Measurements from ENCODE around the gene PRB4.
"Not testable (repeated sequence)": the region's sequence is repeated elsewhere in the genome, so short reads cannot be mapped to it uniquely, and the experiment has no call there.

The PRB4 gene

DNA sequence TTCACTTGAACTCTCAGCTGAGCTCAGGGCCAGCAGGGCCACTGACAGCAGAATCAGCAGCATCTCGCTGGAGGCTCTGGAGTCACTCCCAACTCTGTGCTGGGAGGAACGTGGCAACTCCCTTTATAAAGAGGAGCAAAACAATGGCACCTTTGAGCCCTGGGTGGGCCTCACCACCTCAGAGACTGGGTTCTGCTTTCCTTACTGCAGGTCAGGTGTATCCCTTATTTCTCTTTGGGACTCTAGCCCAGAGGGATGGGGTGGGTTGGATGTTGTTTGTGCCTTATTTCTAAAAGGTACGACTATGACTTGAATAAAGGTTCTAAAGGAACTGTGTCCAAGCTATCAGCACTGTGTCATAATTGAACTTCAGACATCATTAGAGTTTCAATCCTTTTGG is at the start of gene PRB4:
Gene PRB4 (minus strand): TSS at position 101 of the 400 bp plus-strand sequence. CDS start 38 bp downstream, at position 63.
- DNase-seq, result no peak

DNA sequence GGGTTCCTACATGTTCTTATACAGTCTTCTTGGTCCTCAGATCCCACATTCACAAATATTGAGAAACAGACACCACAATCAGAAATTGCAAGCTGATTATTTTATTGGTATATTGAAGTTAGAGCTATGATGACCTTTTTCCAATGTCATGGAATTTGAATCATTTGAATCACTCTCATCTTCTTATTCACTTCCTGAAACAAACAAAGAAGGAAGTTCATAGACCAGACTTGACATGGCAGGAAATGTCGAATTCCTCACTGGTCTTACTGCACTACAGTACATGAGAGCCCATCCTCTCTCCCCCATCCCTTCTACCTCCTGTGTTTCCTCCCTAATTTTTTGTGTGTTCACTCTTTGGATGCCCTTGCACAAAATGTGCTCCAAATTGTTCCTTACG is 41.5 kb upstream of the PRB4 start:
- DNase-seq, result not testable (repeated sequence)

DNA sequence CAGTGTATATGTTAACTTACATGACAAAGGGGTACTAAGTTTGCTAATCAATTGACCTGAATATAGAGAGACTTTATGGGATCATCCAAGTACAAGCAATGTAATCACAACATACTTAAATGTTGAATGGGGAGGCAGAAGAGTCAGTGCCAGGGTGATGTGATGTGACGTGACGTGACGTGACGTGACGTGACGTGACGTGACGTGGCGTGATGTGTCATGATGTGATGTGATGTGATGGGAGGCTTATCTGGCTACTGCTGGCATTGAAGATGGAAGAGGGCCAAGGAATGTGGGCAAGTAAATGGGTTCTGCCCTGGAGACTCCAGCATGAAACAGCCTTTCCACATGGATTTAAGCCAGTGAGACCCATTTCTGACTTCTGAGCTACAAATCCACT is 38.2 kb upstream of the PRB4 start:
- no peak for DNase-seq

DNA sequence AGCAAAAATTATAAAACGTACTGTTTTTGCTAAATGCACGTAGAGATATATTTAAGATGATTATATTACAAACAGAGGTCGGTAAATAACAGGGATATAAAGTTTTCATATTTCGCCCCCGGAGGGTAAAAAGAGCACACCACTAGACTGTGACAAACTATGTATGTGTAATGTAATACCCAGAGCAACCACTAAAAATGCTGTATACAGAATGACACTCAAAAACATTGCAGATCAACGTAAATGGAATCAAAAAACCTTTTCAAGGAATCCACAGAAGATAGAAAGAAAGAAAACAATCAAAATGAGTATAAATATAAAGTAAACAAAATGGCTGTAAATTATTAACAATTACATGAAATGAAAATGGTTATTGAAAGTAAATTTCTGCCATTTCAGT is 37.6 kb upstream of the PRB4 start:
- no peak for DNase-seq

DNA sequence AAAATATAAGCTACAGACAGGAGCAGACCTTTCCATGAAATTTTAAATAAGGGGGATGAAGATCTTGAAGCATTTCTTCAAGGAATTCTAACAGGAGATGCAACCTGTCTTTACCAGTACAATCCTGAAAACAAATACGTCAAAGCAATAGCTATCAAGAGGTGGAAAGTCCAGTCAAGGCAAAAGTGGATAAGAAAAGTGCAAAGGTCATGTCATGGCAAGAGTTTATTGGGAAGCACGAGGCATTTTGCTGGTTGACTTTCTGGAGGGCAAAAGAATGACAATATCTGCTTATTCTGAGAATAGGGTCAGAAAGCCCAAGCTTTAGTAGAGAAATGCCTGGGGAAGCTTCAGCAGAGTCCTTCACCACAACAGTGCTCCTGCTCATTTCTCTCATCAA is 34.3 kb upstream of the PRB4 start:
- DNase-seq, result no peak

GRCh38 chr12:11324426-11324825 is 14.2 kb upstream of the PRB4 start:
- DNase-seq, result no peak

DNA sequence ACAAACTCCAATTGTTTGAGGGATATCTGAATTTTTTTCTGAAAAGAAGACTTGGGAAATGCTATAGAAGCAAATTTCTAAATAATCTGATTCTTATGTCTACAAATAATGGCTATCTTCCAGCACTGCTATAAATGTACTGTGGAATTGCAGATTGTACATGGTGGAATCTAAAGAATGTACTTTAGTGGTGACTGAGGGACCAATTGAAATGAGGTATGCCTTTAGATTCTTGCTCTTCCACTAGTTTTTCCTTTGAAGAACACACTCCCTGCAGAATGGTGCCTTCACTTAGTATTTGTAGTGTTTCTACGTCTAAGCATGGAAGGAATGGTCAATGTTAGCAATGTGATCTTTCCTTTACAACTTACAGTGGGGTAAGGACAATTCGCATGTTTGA is 11.7 kb upstream of the PRB4 start:
- no peak for DNase-seq

DNA sequence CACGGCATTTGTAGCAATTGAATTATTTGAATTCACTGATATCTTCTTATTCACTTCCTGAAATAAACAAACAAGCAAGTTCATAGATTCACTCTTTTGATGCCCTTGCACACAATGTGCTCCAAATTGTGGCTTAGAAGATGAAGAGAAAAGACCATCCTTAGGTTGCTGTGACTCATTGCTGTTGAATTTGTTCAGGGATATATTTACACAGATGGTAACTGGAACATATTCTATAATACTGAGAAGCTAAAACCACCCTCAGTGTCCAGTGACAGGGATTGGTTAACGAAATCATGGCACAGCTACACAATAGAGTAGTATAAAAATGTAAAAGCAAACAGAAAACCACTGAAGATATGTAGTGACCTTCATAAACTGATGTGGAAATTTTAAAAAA is 3.1 kb downstream of the PRB4 start:
- no peak for DNase-seq

DNA sequence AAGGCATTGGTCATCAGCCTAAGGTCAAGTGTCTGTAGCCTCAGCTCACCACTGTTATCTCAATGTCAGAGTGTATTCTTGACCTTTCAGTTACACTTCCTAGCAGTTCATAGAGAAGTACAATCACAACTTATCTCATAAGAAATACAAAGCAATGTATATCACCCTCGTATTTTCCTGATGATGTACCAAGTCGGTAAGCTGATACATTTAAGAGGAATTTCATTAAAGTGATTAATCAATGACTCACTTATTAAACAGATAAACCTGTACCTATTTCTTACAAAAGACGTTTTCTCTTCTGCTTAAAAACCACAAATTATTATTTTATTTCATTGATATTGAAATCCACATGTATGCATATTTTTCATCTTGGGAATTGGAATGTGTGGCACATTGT is 36.8 kb downstream of the PRB4 start:
- no peak for DNase-seq

DNA sequence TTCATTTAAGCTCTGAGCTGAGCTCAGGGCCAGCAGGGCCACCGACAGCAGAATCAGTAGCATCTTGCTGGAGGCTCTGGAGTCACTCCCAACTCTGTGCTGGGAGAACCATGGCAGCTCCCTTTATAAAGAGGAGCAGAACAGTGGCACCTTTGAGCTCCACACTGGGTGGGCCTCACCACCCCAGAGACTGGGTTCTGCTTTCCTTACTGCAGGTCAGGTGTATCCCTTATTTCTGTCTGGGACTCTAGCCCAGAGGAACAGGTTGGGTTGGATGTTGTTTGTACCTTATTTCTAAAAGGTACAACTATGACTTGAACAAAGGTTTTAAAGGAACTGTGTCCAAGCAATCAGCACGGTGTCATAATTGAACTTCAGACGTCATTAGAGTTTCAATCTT is 40.6 kb downstream of the PRB4 start, which contains the start of gene PRB3:
Gene PRB3 (minus strand): TSS at position 101 of the 400 bp plus-strand sequence. CDS start 38 bp downstream, at position 63.
- no peak for DNase-seq

DNA sequence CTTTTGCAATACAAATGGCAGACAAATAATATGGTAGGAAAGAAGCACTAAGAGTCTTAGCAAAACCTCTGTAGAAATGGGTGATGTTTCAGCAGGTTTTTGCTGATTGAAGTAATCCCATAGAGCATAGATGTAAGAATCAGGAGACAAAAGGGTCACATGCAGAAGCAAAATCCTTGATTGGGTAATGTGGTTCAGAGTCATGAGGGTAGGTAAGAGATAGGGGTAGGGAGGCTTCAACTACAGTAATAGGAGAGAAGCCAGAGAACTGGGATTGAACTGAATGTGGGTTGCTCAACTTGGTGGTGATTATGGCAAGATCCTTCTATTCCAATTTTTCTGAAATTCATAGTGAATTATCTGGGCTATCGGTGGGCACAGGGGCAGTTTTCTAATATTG is 45.7 kb downstream of the PRB4 start:
- DNase-seq, result no peak

Data from CD4-positive, alpha-beta T cell treated with Interleukin-12 subunit alpha and Interleukin-12 subunit beta, for 1 hour (primary cell).